GM21423 (cell line): ENCODE results near the gene MAGI2.
A peak's percentile ranks its signal among the peaks of the same experiment; 100 is the strongest.

Source experiments
- ATAC-seq: cut with Tn5 transposase; IDR thresholded peaks from one replicate; pipeline ENCODE4 v1.9.1; 2021; ENCODE audit warnings: mild to moderate bottlenecking, moderate library complexity; ENCODE audit not compliant: unreplicated experiment

Gene MAGI2

DNA sequence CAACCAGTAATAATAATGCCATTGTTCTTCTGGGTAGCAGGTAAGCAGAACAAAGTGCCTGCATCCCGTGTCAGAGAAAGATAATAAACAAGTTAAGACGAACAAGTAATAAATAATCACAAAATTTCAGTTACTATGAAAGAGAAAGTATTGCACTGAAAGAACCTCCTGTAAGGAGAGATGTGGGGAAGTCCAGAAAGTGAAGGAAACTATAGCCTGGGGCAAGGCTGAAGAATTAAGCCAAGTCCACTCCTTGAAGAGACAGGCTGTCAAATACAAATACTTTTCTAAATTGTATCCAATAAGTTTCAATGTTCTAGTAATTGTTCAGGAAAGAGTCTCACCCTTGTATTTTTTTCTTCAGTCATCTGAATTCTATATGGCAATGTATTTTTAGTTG lies 611.4 kb downstream of the MAGI2 start:
- no peak for ATAC-seq

DNA sequence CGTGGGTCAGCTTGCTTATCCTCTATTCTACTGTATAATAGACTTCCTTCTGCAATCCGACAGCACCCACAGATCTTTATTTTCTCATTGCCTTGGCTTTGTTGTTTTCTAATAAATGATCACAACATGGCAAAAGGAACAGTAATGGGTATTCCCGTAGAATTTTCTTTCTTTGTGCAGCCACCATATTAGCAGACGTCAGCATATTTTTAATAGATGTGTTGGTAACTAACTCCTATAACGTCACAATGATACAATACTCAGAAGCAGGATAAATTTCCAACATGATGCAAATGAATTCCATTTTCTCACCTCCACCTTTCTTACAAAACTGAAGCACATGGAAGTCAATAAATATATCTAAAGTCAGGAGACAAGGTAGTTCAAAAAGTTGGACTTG lies 617.6 kb downstream of the MAGI2 start:
- no peak for ATAC-seq

DNA sequence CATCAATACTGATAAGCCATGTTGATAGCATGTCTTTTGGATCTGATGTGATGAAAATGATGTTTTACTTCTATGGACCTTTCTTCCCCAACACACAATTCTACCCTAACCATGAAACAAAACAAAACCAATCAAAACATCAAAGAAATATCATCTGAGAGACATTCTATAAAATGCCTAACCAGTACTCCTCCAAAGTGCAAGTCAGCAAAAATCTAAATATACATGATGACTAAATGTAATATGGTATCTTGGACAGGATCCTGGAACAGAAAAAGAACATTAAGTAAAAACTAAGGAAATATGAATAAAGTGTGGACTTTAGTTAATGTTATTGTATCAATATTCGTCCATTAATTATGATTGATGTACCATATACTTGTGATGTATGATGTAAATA lies 625.1 kb downstream of the MAGI2 start:
- ATAC-seq = no peak

DNA sequence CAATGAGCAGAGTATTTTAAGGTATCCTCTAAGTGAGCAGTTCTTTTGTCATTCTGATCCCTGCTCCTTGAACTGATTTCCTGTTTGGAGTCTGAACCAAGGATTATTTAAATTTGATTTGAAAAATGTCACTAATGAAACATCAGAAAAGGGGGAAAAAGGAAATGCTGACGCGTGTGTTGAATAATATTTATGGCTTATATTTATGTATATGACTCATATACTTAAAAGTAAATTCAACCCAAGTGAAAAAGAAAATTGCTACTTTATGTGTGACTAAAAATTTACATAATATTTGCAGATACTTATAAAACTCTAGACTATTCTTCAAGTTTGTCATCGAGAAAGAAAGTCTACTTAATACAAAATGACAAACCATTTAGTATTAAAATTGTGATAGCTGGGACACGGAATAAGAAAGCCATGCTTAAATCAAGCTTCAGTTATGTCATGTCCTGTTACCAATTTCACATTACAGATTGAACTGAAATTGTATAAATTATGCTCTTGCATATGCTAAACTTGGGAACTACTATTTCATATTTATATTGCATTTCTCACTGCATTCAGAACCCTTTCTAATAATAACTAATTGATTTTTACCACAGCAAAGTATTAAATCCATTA lies 649.9 kb downstream of the MAGI2 start:
- no peak for ATAC-seq

DNA sequence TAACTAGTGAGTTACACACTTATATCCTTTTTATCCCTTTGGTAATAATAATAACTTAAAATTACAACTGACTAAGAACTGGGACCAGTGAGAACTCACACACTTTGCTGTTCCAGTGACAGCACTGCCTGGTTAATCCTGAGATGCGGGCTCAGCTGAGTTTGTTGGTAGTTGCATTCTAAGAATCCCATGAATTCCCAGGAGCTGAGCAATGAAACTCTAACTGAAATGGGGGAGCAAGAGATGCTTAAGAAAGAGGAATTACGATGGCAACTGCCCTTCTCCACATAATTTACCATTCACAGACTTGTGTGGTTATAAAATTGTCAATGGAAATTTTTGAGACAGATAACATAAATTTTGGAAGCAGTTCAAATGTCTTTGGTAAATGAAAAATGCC lies 659.4 kb downstream of the MAGI2 start:
- ATAC-seq = no peak

DNA sequence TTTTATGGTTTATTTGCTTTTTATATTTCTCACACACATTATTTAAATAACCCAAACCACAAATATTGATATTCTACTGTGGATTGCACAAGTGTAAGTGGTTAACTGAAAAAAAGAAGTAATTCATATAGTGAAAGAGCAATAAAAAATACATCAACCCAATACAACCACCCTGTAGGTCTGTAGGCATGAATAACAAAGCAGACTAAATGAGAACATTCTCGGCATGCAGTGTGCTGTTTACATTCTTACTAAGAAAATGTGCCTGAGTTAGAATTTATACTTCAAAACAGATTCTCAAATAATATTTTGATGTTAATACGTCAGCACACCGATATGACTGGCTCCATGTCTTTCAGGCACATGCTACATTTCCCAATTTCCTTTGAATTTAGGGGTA lies 660.8 kb downstream of the MAGI2 start:
- no peak for ATAC-seq

DNA sequence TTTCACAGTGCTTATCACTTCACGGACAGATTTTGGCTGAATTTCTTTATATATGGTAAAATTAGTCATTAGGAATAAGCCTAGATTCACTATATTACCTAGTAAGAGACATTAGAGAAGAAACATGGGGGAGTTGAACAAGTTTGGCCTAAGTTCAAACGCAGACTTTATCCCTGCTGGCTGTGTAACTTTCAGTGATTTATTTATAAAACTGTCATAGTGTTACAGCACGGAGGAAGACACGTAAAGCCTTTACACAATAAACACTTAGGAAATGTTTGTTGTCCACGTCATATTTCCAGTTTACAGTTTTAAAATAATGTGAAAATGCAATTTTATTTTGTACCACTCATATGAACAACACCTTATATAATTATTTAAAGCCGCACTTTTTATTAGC lies 661.5 kb downstream of the MAGI2 start:
- ATAC-seq = no peak

DNA sequence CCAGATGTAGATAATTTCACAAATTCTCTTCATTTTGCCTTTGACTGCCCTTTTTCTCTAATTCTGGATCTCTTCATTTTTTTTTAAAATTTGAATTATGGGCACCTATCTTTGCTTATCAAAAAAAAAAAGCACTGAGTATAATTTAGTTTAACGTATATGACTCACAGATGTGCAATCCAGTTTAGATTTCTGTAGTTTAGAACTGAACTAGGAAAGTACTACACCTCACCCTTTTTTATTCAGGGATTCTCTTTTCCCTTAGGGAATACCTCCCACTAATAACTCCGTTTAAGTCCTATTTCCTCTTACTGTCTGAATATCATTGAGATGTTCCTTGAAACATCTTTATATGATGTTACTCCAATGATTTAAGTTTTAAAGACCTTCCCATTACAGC lies 665.0 kb downstream of the MAGI2 start:
- no peak for ATAC-seq

DNA sequence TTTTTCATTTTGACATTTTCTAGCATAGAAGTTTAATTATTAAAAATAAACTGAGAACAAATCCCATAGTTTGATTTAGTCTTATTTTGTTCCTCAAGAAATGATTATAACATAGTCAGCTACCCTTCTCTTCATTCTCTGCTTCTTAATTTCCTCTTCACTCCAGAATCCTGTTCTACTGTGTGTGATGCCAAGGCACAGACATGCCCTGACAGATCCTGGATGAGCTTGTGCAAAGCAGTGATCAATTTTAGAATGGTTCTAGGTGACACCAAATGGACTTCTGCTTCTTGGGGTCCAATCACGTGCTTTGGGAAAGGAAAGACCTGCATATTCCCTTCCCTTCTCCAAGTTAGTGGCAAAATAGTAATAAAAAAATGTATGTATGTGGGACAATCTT lies 665.6 kb downstream of the MAGI2 start:
- no peak for ATAC-seq

DNA sequence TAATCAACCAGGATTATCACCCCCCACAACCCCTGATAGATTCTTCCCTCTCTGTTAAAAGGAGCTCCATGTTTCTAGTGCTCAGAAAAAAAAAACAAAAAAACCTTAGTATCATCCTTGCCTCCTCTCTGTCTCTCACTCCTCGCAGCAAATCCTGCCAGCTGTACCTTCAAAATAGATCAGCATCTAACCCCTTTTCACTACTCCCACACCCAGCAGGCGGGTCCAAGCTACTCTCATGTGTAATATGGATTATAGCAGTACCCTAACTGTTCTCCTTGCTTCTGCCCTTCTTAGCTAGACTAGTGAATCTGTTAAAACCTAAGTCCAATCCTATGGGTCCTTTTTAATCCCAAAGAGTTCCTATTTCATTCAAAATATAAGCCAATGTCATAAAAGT lies 667.4 kb downstream of the MAGI2 start:
- ATAC-seq = no peak

DNA sequence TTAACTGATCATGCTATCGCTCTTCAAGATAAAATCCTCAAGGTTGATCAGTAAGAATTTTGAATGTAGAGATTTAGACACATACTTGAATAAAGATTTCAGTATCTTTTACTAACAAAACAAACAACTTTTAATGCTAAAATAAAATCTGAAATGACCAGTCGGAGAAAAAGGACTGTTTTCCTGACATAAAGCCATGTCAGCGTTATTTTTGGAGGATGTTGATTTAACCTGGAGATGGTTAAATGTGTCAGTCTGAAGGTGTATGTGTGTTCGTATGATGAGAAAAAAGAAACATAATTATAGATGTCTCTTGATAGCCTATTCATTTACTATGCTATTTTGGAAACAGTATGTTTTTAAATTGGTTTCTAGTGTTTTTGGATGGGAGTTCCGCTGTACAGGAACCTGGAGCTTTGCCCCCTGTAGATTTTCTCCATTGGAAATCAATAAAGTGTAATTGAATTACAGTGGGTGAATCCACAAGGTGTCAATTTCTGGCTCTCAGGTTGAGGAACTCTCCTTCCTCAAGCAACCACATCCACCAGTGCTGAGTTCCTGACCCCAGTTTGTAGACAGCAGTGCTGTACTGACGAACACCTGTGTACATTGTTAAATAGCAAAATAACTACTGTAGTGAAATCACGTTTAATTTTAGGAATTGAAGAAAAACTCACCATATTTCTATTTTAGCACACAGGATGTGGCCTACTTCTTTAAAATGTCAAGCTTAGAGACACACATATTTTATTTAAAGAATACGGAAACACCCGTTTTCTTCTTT lies 670.1 kb downstream of the MAGI2 start:
- no peak for ATAC-seq

DNA sequence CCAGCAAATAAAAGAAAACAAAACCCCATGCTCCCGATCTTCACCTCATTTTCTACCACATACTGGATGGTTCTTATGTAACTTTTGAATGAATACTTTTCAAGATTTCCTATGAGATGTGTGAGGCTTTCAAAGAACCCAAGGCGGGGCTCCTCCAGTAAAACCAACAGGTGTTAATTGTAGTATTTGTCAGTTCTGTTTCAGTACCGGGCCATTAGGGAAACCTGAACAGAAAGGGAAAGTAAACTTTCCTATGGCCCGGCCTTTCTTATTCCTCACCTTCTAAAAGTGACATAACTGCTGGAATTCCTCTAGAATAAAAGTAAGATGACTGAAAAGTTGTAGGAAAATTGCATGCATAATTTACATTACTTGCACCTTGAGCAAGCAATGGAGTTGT lies 672.9 kb downstream of the MAGI2 start:
- no peak for ATAC-seq

DNA sequence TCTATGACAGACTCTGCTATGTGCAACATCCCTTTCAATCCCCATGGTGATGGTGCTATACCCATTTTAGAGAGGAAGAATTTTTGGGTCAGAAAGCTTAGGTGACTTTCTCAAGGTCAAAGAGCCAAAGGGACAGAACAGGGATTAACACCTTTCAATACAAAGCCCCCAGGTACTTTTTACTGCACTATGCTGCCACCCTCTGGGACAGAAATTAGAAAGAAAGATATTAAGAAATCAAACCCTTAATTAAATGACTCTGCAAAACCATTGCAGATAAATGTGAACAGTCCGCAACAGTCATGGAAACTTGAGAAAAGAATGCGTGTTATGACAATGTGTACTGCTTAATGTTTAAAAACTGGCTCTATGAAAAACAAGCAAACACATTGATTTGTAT lies 673.7 kb downstream of the MAGI2 start:
- ATAC-seq = no peak

DNA sequence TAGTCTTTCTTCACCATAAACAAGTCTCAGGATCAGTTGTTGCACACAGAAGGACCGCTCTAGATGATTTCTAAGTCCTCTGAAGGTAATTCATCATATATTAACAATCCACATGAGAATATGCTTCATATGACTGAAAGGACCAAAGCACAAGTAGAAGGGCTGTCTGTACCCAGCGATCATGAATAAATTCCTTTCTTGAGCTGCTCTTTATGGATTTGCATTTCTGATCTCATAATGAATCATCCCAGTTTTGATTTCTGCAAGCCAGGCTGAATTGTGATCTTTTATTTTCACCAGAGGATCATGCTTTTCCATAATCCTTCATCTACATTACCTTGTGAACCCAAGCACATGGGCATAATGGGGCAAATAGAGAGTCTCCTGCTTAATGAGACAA lies 675.6 kb downstream of the MAGI2 start:
- ATAC-seq = no peak

DNA sequence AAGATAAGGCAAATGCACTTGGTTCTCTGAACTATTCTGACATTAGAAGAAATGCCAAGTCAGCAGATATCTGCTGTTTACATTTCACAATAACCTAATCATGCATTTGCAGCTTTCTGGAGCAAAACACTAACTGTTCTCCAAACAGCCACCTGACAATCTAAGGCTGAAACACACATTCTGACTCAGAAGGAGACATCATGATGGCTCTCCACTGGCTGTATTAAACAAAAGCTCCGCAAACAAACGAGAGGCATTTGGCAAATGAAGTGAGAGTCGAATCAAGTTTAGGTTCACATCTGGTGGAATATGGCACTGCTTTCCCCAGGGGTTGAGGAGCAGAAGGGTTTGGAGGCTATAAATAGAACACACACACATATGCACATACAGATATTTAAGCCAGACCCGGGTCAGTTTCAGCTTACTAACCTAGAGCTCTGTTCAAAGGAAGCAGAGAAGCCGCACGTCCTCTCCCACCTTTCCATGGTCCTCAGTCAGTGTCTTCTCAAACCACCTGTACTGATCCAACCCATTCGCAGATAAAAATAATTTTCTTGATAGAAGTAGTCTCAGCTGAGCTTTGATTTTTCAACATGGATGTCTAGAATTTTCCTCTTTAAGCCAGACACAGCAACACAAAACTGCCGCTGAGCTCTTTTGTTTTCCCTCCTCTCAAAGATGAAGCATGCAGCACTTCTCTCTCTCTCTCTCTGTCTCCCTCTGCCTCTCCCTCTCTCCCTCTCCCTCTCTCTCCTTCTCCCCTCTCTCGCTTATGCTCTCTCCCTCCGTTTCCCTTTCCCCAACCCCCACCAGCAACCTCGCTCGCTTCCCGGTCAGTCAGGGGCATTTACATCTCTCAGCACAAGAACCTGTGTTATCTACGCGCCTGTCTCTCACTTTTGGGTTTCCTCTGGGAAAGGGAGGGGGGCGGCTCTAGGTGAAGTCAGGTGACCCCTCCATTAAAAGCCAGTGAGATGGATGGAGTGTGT lies 682.8 kb downstream of the MAGI2 start:
- ATAC-seq = no peak

DNA sequence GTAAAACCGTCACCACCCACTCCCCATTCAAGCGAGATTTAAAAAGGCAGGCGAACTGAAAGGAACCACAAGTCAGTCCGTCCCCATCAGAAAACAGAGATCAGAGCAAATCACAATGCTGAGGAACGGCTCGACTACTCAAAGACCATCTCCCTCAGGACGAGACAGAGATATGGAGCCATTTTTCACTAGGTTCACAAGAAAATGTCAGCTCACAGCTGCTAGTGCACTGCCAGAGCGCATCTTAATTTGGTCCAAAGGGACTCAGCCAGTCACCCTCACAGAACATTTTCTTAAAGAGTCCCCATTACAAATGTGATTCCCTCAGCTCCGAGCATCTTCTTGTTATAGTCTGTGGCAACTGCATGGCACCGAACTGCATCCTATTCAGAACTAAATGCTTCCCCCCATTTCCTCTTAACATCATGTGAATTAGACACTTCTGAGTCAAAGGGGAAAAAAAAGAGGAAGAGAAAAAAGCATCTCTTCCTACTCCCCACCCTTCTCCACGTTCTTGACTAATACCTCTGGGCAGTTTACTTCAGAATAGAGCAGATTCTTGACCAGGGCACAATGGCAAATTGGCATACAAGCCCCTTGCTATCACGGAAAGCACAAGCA lies 683.9 kb downstream of the MAGI2 start:
- peak; percentile 82 for ATAC-seq

DNA sequence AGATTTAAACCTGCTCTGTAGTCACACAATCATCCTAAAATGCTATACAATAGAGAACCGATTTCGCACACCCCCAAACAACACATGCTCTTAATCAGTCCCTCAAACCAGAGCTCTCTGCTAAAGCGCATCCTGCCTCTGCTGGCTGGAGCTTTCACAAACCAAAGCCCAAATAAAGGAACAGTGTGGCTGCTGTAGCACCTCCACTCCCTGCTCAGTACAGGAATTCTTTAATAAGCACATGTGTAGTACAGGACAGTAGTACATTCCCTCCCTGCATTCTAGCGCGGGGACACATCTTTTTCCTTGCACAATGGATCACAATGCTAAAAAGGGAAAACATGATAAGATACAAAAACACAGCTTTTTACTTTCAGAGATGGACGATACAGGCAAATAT lies 684.6 kb downstream of the MAGI2 start:
- no peak for ATAC-seq

DNA sequence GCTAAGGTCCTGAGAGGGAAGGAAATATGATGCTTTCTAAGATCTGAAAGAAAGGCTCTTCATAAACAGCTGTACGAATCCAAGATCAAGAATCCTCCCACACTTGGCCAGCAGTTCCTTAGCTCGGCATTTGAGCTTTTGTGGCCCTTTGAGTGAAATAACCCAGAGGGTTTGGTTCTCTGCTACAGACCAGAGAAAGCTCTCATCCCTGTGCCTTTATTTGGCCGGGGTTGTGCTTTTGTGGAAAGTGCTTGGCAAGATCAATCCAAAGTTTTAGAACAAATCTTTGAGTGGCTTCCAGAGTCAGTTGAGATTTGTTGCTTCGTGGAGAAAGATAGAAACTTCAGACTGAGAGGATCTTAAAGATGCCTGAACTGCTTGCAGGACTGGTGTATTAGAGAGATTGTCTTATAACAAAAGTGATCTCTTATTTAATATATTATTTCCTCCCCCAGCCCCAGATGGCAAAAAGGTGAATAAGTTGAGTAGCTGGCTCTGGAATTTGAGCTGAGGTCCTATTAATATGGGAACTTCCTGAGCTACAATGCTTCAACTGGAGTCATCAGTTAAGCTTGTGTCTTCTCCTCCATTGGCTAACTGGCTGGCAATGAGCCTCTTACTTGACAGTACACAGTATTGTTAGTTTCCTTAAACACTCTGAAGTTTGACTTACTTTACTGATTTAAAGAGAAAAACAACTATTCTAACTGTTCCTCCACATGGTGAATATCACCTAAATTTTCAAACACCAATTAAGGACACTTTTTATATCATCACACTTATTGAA lies 687.3 kb downstream of the MAGI2 start:
- ATAC-seq = no peak

DNA sequence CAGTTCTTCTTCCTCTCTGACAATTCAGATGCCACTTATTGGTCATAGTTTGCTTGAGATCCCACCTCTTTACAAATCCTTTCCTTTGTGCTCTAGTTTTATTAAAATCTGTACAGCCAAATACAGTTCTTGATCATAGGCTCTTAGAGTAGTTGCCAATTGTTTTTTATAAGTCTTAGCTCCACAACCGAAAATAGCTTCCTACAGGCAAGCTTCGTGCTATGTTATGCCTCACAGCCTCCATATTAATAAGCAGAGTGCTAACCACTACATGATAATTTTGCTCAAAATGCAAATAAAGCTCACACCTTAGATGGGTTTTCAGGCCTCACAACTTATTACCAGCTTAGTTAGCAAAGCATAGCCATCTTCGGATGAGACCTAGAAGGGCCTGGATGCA lies 688.9 kb downstream of the MAGI2 start:
- ATAC-seq = no peak

DNA sequence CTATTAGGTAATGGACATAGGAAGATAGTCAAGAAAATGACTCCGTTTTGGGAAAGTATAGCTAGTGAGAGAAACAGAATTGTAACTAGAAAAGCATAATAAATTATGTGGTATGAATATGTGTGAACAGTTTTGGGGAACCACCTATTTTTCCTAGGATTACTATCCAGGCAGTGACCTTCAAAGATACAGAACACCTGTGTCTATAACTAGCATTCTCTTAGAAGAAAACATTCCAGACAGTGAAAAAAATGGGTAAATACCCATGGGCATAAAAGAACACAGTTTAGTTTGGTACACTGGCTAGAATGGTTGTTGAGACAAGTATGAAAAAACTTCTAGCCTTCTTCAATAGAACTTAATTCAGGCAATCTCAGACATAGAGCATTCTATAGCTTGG lies 690.8 kb downstream of the MAGI2 start:
- ATAC-seq = no peak
